Measurements from ENCODE around the gene C1QL1.

DNA sequence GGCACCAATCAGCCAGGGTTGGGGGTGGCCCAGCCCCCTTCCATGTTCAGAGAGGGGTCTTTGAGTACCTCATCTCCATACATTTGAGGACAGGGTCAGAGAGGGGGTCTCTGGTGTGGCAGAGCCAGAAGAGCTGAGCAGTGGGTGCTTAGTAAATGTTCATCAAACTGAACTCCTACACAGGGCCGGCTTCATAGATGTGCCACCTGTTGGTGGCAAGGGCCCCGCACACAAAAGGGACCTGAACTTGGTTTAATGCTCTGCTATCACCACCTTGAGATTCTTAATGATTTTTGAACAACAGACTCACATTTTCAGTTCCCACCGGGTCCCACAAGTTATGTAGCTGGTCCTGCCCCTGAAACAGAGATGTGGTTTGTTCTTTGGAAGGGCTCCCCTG is 9.0 kb upstream of the C1QL1 start:
- TF ChIP-seq ZNF546 (CRISPR knock-in tag; conservative IDR thresholded peaks at IDR 0.05) (no peak), TAF1 (CRISPR knock-in tag; IDR thresholded peaks at IDR 0.05) (no peak), JUND (CRISPR knock-in tag; IDR thresholded peaks at IDR 0.05) (no peak), MEF2D (CRISPR knock-in tag; IDR thresholded peaks at IDR 0.05) (no peak), ATF7-NPFF (CRISPR knock-in tag; IDR thresholded peaks at IDR 0.05; ENCODE audit: low read depth) (no peak), SUZ12 (IDR thresholded peaks at IDR 0.05; ENCODE audit: low read depth, low read length) (no peak), ZNF792 (CRISPR knock-in tag; IDR thresholded peaks at IDR 0.05) (no peak), ZZZ3 (CRISPR knock-in tag; IDR thresholded peaks at IDR 0.05; ENCODE audit: borderline replicate concordance) (no peak)
- TF ChIP-seq, protein P1, sequence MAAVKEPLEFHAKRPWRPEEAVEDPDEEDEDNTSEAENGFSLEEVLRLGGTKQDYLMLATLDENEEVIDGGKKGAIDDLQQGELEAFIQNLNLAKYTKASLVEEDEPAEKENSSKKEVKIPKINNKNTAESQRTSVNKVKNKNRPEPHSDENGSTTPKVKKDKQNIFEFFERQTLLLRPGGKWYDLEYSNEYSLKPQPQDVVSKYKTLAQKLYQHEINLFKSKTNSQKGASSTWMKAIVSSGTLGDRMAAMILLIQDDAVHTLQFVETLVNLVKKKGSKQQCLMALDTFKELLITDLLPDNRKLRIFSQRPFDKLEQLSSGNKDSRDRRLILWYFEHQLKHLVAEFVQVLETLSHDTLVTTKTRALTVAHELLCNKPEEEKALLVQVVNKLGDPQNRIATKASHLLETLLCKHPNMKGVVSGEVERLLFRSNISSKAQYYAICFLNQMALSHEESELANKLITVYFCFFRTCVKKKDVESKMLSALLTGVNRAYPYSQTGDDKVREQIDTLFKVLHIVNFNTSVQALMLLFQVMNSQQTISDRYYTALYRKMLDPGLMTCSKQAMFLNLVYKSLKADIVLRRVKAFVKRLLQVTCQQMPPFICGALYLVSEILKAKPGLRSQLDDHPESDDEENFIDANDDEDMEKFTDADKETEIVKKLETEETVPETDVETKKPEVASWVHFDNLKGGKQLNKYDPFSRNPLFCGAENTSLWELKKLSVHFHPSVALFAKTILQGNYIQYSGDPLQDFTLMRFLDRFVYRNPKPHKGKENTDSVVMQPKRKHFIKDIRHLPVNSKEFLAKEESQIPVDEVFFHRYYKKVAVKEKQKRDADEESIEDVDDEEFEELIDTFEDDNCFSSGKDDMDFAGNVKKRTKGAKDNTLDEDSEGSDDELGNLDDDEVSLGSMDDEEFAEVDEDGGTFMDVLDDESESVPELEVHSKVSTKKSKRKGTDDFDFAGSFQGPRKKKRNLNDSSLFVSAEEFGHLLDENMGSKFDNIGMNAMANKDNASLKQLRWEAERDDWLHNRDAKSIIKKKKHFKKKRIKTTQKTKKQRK (IDR thresholded peaks at IDR 0.05; ENCODE audit: low read length): no peak
- TF ChIP-seq, protein P2, sequence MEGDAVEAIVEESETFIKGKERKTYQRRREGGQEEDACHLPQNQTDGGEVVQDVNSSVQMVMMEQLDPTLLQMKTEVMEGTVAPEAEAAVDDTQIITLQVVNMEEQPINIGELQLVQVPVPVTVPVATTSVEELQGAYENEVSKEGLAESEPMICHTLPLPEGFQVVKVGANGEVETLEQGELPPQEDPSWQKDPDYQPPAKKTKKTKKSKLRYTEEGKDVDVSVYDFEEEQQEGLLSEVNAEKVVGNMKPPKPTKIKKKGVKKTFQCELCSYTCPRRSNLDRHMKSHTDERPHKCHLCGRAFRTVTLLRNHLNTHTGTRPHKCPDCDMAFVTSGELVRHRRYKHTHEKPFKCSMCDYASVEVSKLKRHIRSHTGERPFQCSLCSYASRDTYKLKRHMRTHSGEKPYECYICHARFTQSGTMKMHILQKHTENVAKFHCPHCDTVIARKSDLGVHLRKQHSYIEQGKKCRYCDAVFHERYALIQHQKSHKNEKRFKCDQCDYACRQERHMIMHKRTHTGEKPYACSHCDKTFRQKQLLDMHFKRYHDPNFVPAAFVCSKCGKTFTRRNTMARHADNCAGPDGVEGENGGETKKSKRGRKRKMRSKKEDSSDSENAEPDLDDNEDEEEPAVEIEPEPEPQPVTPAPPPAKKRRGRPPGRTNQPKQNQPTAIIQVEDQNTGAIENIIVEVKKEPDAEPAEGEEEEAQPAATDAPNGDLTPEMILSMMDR (CRISPR knock-in tag; IDR thresholded peaks at IDR 0.05): no peak
- TF ChIP-seq, protein P3, sequence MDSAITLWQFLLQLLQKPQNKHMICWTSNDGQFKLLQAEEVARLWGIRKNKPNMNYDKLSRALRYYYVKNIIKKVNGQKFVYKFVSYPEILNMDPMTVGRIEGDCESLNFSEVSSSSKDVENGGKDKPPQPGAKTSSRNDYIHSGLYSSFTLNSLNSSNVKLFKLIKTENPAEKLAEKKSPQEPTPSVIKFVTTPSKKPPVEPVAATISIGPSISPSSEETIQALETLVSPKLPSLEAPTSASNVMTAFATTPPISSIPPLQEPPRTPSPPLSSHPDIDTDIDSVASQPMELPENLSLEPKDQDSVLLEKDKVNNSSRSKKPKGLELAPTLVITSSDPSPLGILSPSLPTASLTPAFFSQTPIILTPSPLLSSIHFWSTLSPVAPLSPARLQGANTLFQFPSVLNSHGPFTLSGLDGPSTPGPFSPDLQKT (CRISPR knock-in tag; IDR thresholded peaks at IDR 0.05; ENCODE audit: borderline replicate concordance): no peak
- TF ChIP-seq, protein P4, sequence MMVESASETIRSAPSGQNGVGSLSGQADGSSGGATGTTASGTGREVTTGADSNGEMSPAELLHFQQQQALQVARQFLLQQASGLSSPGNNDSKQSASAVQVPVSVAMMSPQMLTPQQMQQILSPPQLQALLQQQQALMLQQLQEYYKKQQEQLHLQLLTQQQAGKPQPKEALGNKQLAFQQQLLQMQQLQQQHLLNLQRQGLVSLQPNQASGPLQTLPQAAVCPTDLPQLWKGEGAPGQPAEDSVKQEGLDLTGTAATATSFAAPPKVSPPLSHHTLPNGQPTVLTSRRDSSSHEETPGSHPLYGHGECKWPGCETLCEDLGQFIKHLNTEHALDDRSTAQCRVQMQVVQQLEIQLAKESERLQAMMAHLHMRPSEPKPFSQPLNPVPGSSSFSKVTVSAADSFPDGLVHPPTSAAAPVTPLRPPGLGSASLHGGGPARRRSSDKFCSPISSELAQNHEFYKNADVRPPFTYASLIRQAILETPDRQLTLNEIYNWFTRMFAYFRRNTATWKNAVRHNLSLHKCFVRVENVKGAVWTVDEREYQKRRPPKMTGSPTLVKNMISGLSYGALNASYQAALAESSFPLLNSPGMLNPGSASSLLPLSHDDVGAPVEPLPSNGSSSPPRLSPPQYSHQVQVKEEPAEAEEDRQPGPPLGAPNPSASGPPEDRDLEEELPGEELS (CRISPR knock-in tag; IDR thresholded peaks at IDR 0.05): no peak

Data from HepG2 (cell line).